GM12864 (cell line): ENCODE measurements around the gene SLC17A2.

ENCODE experiments used
- DNase-seq: peaks from one replicate; pipeline ENCODE4 v3.0.0-alpha.2; 2011; ENCODE audit warnings: low read depth
- H3K4me3 ChIP-seq: 2 replicates; pipeline ENCODE4 v1.5.1; 2011; ENCODE audit warnings: mild to moderate bottlenecking, low read depth, low read length, control low read depth
- TF ChIP-seq, protein P1 (sequence below): IDR thresholded peaks from 2 replicates; pipeline ENCODE4 v1.5.1; 2011; ENCODE audit warnings: low read depth, mild to moderate bottlenecking, moderate library complexity, low read length, control low read depth, inconsistent platforms; ENCODE audit errors: missing control alignments

The SLC17A2 gene

DNA sequence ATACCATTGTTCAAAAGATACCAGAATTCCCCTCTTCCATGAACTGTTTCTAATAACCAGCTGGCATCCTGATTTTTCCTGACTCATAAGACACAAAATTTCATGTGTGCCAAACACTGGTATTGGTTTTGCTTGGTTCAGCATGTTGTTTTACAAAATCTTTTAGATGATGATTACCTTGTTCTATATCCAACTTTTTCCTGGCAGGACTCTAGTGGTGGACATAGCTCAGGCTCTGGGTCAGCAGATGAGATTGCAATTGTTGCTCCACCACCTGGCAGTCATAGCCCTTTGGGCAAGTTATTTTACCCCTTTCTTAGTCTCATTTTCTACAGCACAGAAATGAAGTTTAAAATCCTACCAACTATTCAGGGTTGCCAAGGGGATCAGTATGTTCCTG is 38.3 kb upstream of the SLC17A2 start:
- no peak for DNase-seq
- TF ChIP-seq, protein P1, sequence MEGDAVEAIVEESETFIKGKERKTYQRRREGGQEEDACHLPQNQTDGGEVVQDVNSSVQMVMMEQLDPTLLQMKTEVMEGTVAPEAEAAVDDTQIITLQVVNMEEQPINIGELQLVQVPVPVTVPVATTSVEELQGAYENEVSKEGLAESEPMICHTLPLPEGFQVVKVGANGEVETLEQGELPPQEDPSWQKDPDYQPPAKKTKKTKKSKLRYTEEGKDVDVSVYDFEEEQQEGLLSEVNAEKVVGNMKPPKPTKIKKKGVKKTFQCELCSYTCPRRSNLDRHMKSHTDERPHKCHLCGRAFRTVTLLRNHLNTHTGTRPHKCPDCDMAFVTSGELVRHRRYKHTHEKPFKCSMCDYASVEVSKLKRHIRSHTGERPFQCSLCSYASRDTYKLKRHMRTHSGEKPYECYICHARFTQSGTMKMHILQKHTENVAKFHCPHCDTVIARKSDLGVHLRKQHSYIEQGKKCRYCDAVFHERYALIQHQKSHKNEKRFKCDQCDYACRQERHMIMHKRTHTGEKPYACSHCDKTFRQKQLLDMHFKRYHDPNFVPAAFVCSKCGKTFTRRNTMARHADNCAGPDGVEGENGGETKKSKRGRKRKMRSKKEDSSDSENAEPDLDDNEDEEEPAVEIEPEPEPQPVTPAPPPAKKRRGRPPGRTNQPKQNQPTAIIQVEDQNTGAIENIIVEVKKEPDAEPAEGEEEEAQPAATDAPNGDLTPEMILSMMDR = no peak
- H3K4me3 ChIP-seq = no peak overlapping the region

DNA sequence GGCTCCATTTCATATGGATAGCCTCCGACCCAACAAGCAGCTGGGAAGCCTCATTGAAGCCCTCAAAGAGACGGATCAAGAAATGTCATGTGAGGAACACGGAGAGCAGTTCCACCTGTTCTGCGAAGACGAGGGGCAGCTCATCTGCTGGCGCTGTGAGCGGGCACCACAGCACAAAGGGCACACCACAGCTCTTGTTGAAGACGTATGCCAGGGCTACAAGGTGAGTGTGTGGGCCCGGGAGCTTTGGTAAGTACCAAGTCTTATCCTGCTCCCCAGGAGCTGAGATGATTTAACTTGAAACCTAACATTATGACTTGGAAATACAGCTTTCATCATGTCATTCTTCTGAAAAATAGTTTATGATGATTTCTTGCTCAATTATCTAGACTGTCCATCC is 36.2 kb upstream of the SLC17A2 start:
- H3K4me3 ChIP-seq = peak overlapping the region; percentile 41
- DNase-seq = no peak
- TF ChIP-seq, protein P1 = no peak

DNA sequence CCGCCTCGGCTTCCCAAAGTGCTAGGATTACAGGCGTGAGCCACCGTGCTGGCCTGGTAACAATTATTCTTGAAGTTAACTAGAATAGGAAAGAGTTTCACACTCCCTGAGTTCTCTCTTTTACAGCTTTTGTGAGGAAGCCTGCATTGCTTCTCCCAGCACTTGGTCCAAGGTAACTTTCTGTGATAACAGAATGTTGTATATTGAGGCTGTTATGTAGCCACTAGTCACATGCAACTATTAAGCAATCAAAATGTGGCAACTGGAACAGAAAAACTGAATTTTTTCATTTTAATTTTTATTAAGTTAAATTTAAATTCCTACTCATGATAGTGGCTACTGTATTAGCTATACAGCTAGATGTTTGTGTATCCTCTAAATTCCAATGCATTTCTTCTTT is 34.6 kb upstream of the SLC17A2 start:
- no peak for DNase-seq
- TF ChIP-seq, protein P1 = no peak

DNA sequence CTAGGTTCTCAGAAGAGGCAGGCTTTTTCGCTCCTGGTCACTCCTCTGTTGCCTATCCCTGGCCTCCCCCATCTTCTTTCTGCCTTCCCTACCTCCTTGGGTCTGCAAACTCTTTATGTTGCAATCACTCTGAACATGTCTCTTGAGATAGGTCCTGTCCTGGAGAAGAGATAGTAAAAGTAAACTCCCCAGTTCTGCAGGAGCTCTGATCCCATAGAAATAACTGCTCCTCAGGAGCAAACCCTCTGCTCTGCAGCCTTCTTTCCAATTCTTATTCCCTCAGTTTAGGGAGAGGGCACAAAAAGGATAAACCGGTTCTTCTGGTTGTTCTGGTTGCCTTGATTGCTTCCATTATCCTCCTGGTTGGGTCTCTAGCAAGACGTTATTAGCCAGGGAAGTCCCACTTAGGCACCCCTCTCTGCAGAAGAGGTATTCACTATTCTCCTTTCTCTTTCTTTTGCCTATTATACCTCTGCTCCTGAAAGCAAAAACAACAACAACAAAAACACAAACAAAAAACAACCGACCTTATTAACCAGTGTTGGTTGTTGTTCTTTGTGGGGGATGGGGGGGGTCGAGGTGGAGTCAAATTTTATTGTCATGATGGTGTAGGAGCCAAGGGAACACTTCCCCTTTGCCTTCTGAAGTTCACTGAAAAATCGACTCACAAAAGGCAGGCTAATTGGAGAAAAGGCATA is 33.1 kb upstream of the SLC17A2 start:
- DNase-seq = no peak
- H3K4me3 ChIP-seq = peak overlapping the region; percentile 91
- TF ChIP-seq, protein P1 = no peak

More for the DNA sequence above, 34.6 kb upstream of the SLC17A2 start:
- H3K4me3 ChIP-seq = no peak overlapping the region

DNA sequence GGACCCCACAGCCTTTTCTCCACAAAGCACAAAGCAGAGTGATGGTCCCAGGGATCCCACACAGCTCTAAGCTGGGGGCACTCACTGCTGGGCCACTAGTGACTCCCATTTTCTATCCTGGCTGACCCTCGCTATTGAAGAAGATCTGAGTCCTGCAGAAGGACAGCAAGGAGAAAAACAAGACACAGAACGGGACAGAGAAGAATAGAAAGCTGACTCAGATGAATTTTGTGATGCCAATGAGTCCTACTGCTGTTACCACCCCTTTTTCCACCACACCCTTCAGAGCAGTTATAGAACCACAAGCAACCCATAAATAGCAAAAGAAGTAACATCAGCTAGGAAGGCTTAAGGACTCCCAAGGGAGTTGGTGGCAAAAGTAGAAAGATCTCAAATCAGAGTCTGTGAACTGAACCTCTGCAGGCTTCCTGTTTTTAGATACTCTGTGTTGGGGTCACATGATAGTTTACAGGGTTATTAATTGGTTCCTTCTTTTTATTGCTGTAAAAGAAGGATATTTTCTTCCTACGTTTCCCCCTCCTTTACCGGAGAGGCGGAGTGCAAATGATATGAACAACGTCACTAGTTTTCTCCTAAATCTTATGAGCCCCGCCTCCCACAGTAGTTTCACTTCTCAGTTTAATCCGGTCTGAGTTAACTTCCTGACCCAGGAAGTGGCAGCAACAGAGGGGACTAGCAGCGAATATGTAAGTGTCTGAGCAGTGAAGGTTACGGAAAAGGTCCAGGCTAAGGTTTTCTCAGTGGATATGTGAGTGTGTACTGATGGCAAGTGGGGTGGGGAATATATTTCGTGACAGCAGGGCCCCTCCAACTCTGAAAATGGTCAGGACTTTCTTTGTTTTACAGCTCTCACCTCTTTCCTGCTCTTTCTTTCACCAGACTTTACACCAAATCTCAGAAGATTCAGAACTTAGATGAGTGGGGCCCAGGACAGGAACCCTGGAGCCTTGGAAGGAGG is 31.9 kb upstream of the SLC17A2 start, which contains the start of gene TRIM38:
Gene TRIM38, plus strand, starts transcription at position 654 of the 979 bp plus-strand sequence. CDS start 3,721 bp downstream, outside the sequence.
- peak; percentile 81 for DNase-seq
- TF ChIP-seq, protein P1 = no peak
- peak within 1 kb of the TSS; percentile 91 for H3K4me3 ChIP-seq

DNA sequence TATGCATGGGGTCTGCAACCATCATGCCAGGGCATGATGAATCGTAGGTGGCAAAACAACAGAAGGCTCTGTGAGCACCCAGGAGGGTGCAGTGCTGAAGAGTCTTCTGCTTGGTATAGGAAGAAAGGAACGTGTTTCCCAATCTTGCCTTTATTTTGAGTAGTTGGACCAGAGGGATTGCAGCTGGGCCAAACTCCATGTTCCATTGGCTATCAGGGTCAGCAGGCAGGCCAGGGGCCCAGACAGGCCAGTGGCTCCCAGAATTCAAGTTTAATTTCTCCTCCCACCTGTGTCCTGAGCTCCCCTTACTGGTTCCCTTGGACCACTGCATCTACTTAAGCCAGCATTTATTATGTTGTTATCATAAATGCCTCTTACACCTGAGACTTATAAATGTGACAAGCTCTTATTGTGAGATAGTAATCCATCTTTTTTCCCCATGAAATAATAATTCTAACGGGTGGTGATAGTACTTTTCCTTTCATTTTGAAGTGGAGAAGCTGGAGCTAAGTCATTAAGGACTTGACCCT is 31.2 kb upstream of the SLC17A2 start:
- H3K4me3 ChIP-seq = peak overlapping the region; percentile 91

More for the DNA sequence above, 31.2 kb upstream of the SLC17A2 start:
- TF ChIP-seq, protein P1 = peak; percentile 28
- no peak for DNase-seq
